GM12878 (cell line): ENCODE measurements around the gene ZBTB8OS. TPM values are rescaled to one million over a fixed set of nuclear protein-coding genes. Genes with fewer than 3 reads are reported as not detected.

ENCODE experiments used
- ASH2L ChIP-seq: fragments of 300-600, 200-600 bp; sonication (generic); IDR thresholded peaks from 2 replicates; pipeline ENCODE4 v1.6.1; 2017; ENCODE audit warnings: low read depth, mild to moderate bottlenecking, borderline replicate concordance
- ATF3 ChIP-seq: IDR thresholded peaks from 2 replicates; pipeline ENCODE4 v1.6.1; 2011; ENCODE audit warnings: low read depth, mild to moderate bottlenecking, low read length, moderate library complexity, borderline replicate concordance; ENCODE audit errors: extremely low read depth
- BACH1 ChIP-seq: fragments of 450-650 bp; IDR thresholded peaks from 2 replicates; pipeline ENCODE4 v1.6.1; 2017; ENCODE audit warnings: mild to moderate bottlenecking, borderline replicate concordance
- BMI1 ChIP-seq: fragments of 450-650 bp; IDR thresholded peaks from 2 replicates; pipeline ENCODE4 v1.6.1; 2016; ENCODE audit warnings: mild to moderate bottlenecking, moderate library complexity, borderline replicate concordance
- CBFB ChIP-seq: IDR thresholded peaks from 2 replicates; pipeline ENCODE4 v1.6.1; 2016; ENCODE audit warnings: antibody characterized with exemption, low read depth
- CEBPZ ChIP-seq: fragments of 150-350 bp; IDR thresholded peaks from 2 replicates; pipeline ENCODE4 v1.6.1; 2016; ENCODE audit warnings: low read depth, low read length
- CREB1 ChIP-seq: IDR thresholded peaks from 2 replicates; pipeline ENCODE4 v1.6.1; 2012; ENCODE audit warnings: low read depth, mild to moderate bottlenecking, inconsistent platforms
- ELK1 ChIP-seq: IDR thresholded peaks from 2 replicates; pipeline ENCODE4 v1.6.1; 2012; ENCODE audit warnings: low read depth, low read length, improper control_type of control experiment
- HCFC1 ChIP-seq: fragments of 150-350 bp; IDR thresholded peaks from 2 replicates; pipeline ENCODE4 v1.6.1; 2014; ENCODE audit warnings: low read length
- MEF2B ChIP-seq: fragments of 450-650 bp; IDR thresholded peaks from 2 replicates; pipeline ENCODE4 v1.6.1; 2018; ENCODE audit warnings: mild to moderate bottlenecking, moderate library complexity; ENCODE audit not compliant: partially characterized antibody, poor library complexity, severe bottlenecking
- MTA2 ChIP-seq: fragments of 450-650 bp; IDR thresholded peaks from 2 replicates; pipeline ENCODE4 v1.6.1; 2016; ENCODE audit warnings: low read depth, mild to moderate bottlenecking, moderate library complexity
- RAD21 ChIP-seq: IDR thresholded peaks from 2 replicates; pipeline ENCODE4 v1.6.1; 2011; ENCODE audit warnings: mild to moderate bottlenecking, low read depth, low read length, moderate library complexity; ENCODE audit not compliant: insufficient read depth
- SIX5 ChIP-seq: IDR thresholded peaks from 2 replicates; pipeline ENCODE4 v1.6.1; 2011; ENCODE audit warnings: mild to moderate bottlenecking, low read depth, low read length, moderate library complexity; ENCODE audit not compliant: severe bottlenecking
- SMAD1 ChIP-seq: fragments of 450-650 bp; IDR thresholded peaks from 2 replicates; pipeline ENCODE4 v1.6.1; 2018; ENCODE audit warnings: mild to moderate bottlenecking, low read depth; ENCODE audit not compliant: partially characterized antibody
- STAT1 ChIP-seq: fragments of 450-650 bp; conservative IDR thresholded peaks from 2 replicates; pipeline ENCODE4 v1.6.1; 2014; ENCODE audit warnings: antibody characterized with exemption, mild to moderate bottlenecking
- USF2 ChIP-seq: IDR thresholded peaks from 2 replicates; pipeline ENCODE4 v1.6.1; 2011; ENCODE audit warnings: low read depth, low read length, improper control_type of control experiment, borderline replicate concordance
- YY1 ChIP-seq: IDR thresholded peaks from 2 replicates; pipeline ENCODE4 v1.6.1; 2011; ENCODE audit warnings: low read depth, mild to moderate bottlenecking, low read length
- ZBTB33 ChIP-seq: fragments of 450-650 bp; IDR thresholded peaks from 2 replicates; pipeline ENCODE4 v1.6.1; 2017; ENCODE audit warnings: mild to moderate bottlenecking
- polyA plus RNA-seq, 11 experiments: library from polyadenylated mRNA; depleted of rRNA in 4 of 11; unstranded in 6 of 11; stranded (reverse) in 5 of 11; fragments of >200 nt; fragmentation: Nextera tagmentation in 4 of 11; fragmentation: Illumina TruSeq in 1 of 11; extraction: Ambion mirVana in 4 of 11; extraction: Trizol in 1 of 11; gene quantifications; 1 replicate in 1 of 11; 2 replicates in 10 of 11; pipeline versions ENCODE4 v1.2.1 to v1.2.3, GENCODE V29; 2011 to 2016; ENCODE audit warnings: inconsistent platforms in 2 of 11, missing spikeins in 2 of 11, low read depth in 1 of 11
- total RNA-seq, 4 experiments: library from RNA; depleted of rRNA in 3 of 4; stranded (reverse); fragments of >200 nt in 3 of 4; fragmentation: Illumina TruSeq in 1 of 4; extraction: Trizol in 1 of 4; gene quantifications; 2 replicates each; pipeline versions ENCODE4 v1.2.1 to v1.2.3, GENCODE V29; 2013 to 2021

Gene ZBTB8OS
- total and polyA plus RNA-seq, 10 of the 15 experiments (the other 5 are each of a cell fraction or from before 2014, with no cell fraction given), result 77.8 to 350 (median 139) TPM

GRCh38 chr1:32650752-32651460, 556 bp upstream of the ZBTB8OS start, which contains the start of gene RBBP4 (continued):
- TF ChIP-seq ELK1 (no peak), STAT1 (0 out of 2 replicates have a peak, but pooled peaks have one; percentile 9), HCFC1 (peak; percentile 47; the same call in 1 of the 2 replicates), SMAD1 (peak; percentile 60), MEF2B (peak; percentile 50), BMI1 (no peak), USF2 (peak; percentile 69), CREB1 (peak; percentile 80; the same call in 1 of the 2 replicates), BACH1 (no peak; the same call in 1 of the 2 replicates), YY1 (peak; percentile 90), CBFB (no peak), MTA2 (0 out of 2 replicates have a peak, but pooled peaks have one; percentile 51), ZBTB33 (0 out of 2 replicates have a peak, but pooled peaks have one; percentile 11), ATF3 (peak; percentile 31; the same call in 1 of the 2 replicates), SIX5 (peak; percentile 1), ASH2L (no peak; the same call in 1 of the 2 replicates), RAD21 (no peak), CEBPZ (no peak)
